Vagina (tissue), 2 donors: ENCODE measurements around the gene CSN1S1.

Source experiments
- CTCF ChIP-seq, 3 experiments: fragments of 450-650 bp in 2 of 3; fragments of 200-600 bp in 1 of 3; sonication (generic) in 1 of 3; IDR thresholded peaks; one replicate each; pipeline ENCODE4 v1.5.1; 2017 to 2019; ENCODE audit warnings: antibody characterized with exemption in 3 of 3, mild to moderate bottlenecking in 2 of 3, moderate library complexity in 2 of 3
- POLR2A ChIP-seq, 2 donors: fragments of 450-650 bp; IDR thresholded peaks; one replicate each; pipeline ENCODE4 v1.6.1; 2017; ENCODE audit warnings: antibody characterized with exemption in 2 of 2, mild to moderate bottlenecking in 2 of 2, moderate library complexity in 2 of 2

DNA sequence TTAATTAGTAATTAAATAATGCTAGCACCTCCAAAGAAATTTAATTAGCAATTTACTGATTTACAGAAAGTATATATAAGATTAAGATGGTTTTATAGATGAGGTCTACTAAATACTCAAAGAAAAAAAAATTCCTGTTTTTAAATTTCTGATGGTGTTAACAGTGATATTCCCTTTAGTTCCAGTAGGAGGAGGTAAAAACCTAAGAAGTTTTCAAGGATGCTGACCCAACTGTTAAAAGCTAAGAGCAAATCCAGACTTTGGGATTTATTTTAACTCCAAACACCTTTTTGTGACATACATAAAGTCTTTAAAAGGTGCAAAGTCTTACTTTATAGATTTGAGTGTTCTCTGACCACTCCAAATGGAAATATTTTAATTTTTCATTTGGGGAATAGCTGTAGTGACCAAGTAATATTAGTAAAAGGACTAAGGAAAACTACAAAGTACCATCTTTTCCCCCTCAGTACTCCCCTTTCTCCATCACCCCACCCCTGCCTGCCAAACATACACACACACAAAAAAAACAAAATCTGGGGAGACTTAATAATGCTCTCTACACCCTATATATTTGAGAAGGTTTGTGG lies 34.2 kb upstream of the CSN1S1 start:
- TF ChIP-seq POLR2A (IDR thresholded peaks at IDR 0.05) (no peak), CTCF (IDR thresholded peaks at IDR 0.05) (no peak)
